Ovary (tissue), 9 donors: ENCODE results near the gene TBC1D7. TPM values are rescaled to one million over a fixed set of nuclear protein-coding genes. Genes with fewer than 3 reads are reported as not detected.

Experiments
- DNase-seq, 5 donors: peaks; one replicate each; pipeline ENCODE4 v3.0.0-alpha.2; 2019 to 2020
- H3K27ac ChIP-seq, 2 donors: fragments of 200-600 bp; one replicate each; pipeline versions ENCODE4 v1.5.1 to v1.8.0; 2019 to 2022
- H3K27me3 ChIP-seq: fragments of 200-600 bp; one replicate; pipeline ENCODE4 v1.8.0; 2022
- H3K36me3 ChIP-seq: fragments of 200-600 bp; sonication (generic); one replicate; pipeline ENCODE4 v1.5.1; 2019
- H3K4me1 ChIP-seq: one replicate; pipeline ENCODE4 v1.8.1; 2013; ENCODE audit warnings: mild to moderate bottlenecking, moderate library complexity; ENCODE audit not compliant: insufficient read depth
- H3K4me3 ChIP-seq: fragments of 200-600 bp; sonication (generic); one replicate; pipeline ENCODE4 v1.5.1; 2017
- H3K9me3 ChIP-seq, 2 donors: fragments of 200-600 bp in 1 of 2; sonication (generic) in 1 of 2; one replicate each; pipeline versions ENCODE4 v1.5.1 to v1.8.1; 2013 to 2019; ENCODE audit warnings: mild to moderate bottlenecking in 1 of 2, moderate library complexity in 1 of 2
- EP300 ChIP-seq: sonication (generic); formaldehyde crosslinking; IDR thresholded peaks from one replicate; pipeline ENCODE4 v1.6.1; 2017; ENCODE audit warnings: antibody characterized with exemption
- POLR2A ChIP-seq: fragments of 450-650 bp; IDR thresholded peaks from one replicate; pipeline ENCODE4 v1.6.1; 2017; ENCODE audit warnings: antibody characterized with exemption, mild to moderate bottlenecking, moderate library complexity
- WGBS, 3 donors: extraction: QIAGEN DNeasy Blood & Tissue Kit in 1 of 3; methylation state at CpG; one replicate each; pipeline versions ENCODE4 v1.1.5 to v1.1.7; 2013 to 2017; 5-methylcytosine and 5-hydroxymethylcytosine counted together
- intact Hi-C, 4 donors: fragments of 100-400 bp; cut with DNase I; formaldehyde crosslinking; loops; one replicate each; pipeline versions ENCODE4 v1.11.0 to v1.15.1; 2022 to 2023
- polyA plus RNA-seq, 2 donors: library from polyadenylated mRNA; stranded (reverse); fragments of 200-250 nt in 1 of 2; fragments of 350-450 nt in 1 of 2; fragmentation: Illumina TruSeq in 1 of 2; extraction: RNeasy Lipid Tissue Mini Kit (QIAGEN cat#74804) in 1 of 2; gene quantifications; one replicate each; pipeline ENCODE4 v1.2.3, GENCODE V29; 2013 to 2014
- total RNA-seq, 7 donors: library from RNA; depleted of rRNA in 2 of 7; stranded (reverse); fragments of >200 nt in 2 of 7; fragmentation: NEBNext Ultra II Directional in 3 of 7; extraction: Animal tissue kit (Norgen Biotek cat#: 25700) in 3 of 7; gene quantifications; one replicate each; pipeline versions ENCODE4 v1.1.0 to v1.2.4, GENCODE V29; 2016 to 2023
- TF ChIP-seq, protein P1 (sequence below), 3 donors: fragments of 450-650 bp in 2 of 3; fragments of 200-600 bp in 1 of 3; IDR thresholded peaks; one replicate each; pipeline versions ENCODE4 v1.5.1 to v1.8.0; 2016 to 2022; ENCODE audit warnings: antibody characterized with exemption in 3 of 3, mild to moderate bottlenecking in 1 of 3
- donor health status: DM: no; HTN: no; CAD: no; lungs with moderate emphysema.
- donor health status: DM: no; HTN: no; CAD: no.
- donor health status: Bipolar disorder and iron deficiency.
- donor health status: DM: yes; HTN: yes; CAD: no.
- donor health status: DM: no; HTN: no; CAD: no.
- donor health status: DM: yes; HTN: yes; CAD: no.

Gene TBC1D7
- total and polyA plus RNA-seq, 9 donors: 4.7 to 11.9 (median 7.5) TPM

DNA sequence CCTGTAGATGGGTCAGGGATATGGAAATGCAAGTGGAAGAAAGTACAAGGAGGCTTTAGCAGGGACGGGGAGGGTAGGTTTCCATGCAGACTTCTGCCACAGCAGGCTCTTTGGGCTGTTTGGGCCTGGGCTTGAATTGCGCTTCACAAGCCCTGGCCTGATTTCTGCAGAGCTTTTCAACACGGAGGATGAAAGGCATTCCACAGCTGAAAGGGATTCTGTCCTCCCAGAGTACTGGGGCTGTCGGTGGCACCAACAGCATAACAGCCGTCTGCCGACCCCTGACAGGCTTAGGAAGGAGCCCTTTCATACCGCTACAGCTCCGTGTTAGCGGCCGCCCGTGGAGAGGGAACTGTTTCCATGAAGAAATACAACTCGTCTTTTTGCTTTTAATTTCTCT lies 22.9 kb upstream of the TBC1D7 start:
- Histone ChIP-seq H3K27me3 (no peaks in the 10 kb centered on the region), H3K27ac (no peak overlapping the region), H3K36me3 (no peaks in the 10 kb centered on the region), H3K9me3 (no peaks in the 10 kb centered on the region), H3K4me3 (no peak overlapping the region), H3K4me1 (no peaks in the 10 kb centered on the region)
- no peak for DNase-seq
- WGBS, 3 donors: 76 to 86% (median 81%) methylated on average over 12 of the region's 12 CpGs
- TF ChIP-seq EP300 (no peak), POLR2A (no peak)
- TF ChIP-seq, protein P1, sequence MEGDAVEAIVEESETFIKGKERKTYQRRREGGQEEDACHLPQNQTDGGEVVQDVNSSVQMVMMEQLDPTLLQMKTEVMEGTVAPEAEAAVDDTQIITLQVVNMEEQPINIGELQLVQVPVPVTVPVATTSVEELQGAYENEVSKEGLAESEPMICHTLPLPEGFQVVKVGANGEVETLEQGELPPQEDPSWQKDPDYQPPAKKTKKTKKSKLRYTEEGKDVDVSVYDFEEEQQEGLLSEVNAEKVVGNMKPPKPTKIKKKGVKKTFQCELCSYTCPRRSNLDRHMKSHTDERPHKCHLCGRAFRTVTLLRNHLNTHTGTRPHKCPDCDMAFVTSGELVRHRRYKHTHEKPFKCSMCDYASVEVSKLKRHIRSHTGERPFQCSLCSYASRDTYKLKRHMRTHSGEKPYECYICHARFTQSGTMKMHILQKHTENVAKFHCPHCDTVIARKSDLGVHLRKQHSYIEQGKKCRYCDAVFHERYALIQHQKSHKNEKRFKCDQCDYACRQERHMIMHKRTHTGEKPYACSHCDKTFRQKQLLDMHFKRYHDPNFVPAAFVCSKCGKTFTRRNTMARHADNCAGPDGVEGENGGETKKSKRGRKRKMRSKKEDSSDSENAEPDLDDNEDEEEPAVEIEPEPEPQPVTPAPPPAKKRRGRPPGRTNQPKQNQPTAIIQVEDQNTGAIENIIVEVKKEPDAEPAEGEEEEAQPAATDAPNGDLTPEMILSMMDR (IDR thresholded peaks at IDR 0.05): no peak
- intact Hi-C loops: loop anchor here in 1 of 4 donors (1.0 kb wide), 1 partner anchor 21 kb away; no protein-coding TSS in a partner anchor

DNA sequence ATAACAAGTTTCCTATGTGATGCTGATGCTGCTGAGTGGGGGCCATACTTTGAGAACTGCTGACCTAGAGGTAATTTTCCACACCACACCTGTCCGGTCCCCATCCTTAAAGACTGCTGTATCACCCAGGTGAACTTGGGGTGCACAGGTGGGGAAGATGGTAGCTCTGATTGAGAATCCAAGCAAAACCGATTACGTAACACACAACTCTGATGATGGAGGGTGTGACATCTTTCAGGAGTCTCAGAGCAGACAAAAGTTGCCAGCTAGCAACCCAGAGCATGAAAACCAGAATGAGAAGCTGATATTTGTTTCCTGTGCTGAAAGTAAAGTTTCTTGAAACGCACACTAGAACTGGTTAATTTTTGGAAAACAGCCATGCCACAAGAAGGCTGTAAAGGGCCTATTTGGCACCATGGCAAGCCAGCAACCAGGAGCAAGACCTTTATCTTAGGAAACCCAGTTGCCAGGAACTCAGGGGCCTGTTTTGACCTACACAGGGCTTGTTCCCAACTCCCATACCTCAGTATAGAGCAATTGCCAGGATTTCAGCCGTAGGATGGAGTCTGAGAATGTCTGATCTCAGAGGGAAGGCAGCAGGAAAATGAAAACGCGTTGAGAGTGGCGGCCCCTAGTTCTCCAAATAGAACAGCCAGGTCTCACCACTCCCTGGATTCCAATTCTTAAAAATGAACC lies 21.6 kb upstream of the TBC1D7 start:
- no peak for DNase-seq
- no peak for TF ChIP-seq POLR2A
- no peak for TF ChIP-seq EP300
- TF ChIP-seq, protein P1 (IDR thresholded peaks at IDR 0.05): no peak
- WGBS, 3 donors: 82 to 85% (median 84%) methylated on average over 8 of the region's 8 CpGs
- intact Hi-C loops: loop anchor here in 1 of 4 donors (10.0 kb wide), 1 partner anchor 195 kb away; no protein-coding TSS in a partner anchor
- Histone ChIP-seq H3K36me3 (no peaks in the 10 kb centered on the region), H3K27ac (no peak overlapping the region), H3K4me1 (no peaks in the 10 kb centered on the region), H3K9me3 (no peaks in the 10 kb centered on the region), H3K27me3 (no peaks in the 10 kb centered on the region), H3K4me3 (no peak overlapping the region)

DNA sequence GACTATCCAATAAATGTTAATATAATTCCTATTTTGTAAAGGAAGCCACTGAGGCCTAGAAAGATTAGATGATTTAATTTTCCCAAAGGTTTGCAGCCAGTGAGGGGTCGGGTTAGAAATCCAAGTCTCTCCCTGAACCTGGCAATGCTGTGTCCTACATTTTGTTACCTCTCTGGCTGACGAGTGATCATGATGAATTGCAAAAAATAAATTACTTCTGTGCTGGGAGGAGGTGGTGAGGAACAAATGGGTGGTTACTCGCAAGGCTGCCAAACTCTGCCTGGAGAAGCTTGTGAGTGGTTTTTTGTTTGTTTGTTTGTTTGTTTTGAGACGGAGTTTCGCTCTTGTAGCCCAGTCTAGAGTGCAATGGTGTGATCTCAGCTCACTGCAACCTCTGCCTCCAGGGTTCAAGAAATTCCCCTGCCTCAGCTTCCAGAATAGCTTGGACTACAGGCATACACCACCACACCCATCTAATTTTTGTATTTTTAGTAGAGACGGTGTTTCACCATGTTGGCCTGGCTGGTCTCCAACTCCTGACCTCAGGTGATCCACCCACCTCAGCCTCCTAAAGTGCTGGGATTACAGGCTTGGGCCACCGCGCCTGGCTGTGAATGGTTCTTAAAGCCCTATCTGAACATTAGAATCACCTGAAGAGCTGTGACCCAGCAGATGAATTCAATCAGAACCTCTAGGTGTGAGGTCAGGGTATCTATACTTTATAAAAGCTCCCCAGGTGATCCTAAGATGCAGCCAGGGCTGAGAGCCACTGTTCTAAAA lies 20.2 kb upstream of the TBC1D7 start:
- no peak for DNase-seq

DNA sequence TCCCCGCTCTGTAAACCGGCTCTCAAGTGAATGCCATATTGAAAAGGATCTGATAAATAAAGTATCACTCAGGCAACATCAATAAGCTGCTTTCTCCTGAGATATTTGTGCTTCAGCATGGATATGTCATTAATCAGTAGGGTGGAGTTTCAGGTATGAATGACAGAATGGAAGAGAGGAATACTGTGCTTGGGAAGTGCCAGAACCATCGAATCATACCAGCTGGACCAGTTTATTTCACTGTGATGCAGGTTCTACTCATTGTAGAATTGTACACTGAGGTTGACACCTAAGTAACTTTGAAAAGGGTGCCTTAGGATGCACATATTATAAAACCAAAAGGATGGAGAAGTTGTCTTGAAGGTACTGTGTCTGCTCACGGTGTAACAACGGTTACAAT lies 17.9 kb upstream of the TBC1D7 start:
- Histone ChIP-seq H3K9me3 (no peaks in the 10 kb centered on the region), H3K36me3 (no peaks in the 10 kb centered on the region), H3K27me3 (no peaks in the 10 kb centered on the region), H3K4me1 (no peaks in the 10 kb centered on the region), H3K4me3 (no peak overlapping the region), H3K27ac (no peak overlapping the region)
- intact Hi-C loops: loop anchor here in 1 of 4 donors (10.0 kb wide), 1 partner anchor 199 kb away; no protein-coding TSS in a partner anchor
- 78 to 93% (median 84%) methylated on average over 5 of the region's 5 CpGs for WGBS, 3 donors
- DNase-seq: no peak
- TF ChIP-seq, protein P1 (IDR thresholded peaks at IDR 0.05): no peak
- TF ChIP-seq EP300: no peak
- no peak for TF ChIP-seq POLR2A

More for the DNA sequence above, 20.2 kb upstream of the TBC1D7 start:
- no peak overlapping the region for H3K27ac ChIP-seq
- no peak overlapping the region for H3K4me3 ChIP-seq
- TF ChIP-seq, protein P1 (IDR thresholded peaks at IDR 0.05): no peak
- no peak for TF ChIP-seq POLR2A
- TF ChIP-seq EP300: no peak
- H3K4me1 ChIP-seq: no peaks in the 10 kb centered on the region
- no peaks in the 10 kb centered on the region for H3K9me3 ChIP-seq
- 77 to 88% (median 81%) methylated on average over 8 of the region's 8 CpGs for WGBS, 3 donors
- intact Hi-C loops: loop anchor here in 1 of 4 donors (10.0 kb wide), 1 partner anchor 196 kb away; no protein-coding TSS in a partner anchor
- no peaks in the 10 kb centered on the region for H3K36me3 ChIP-seq
- no peaks in the 10 kb centered on the region for H3K27me3 ChIP-seq
